RPMI8226 (cell line): ENCODE results near the gene ZDHHC17.
"Not testable (repeated sequence)": the region's sequence is repeated elsewhere in the genome, so short reads cannot be mapped to it uniquely, and the experiment has no call there.

Experiments used
- DNase-seq: peaks from one replicate; pipeline ENCODE4 v3.0.0-alpha.2; 2015

Gene ZDHHC17

GRCh38 chr12:76777765-76778216, 13.9 kb downstream of the ZDHHC17 start:
- DNase-seq, result peak; percentile 87

GRCh38 chr12:76778364-76778763, 14.4 kb downstream of the ZDHHC17 start:
- no peak for DNase-seq

- not testable (repeated sequence) for DNase-seq
These were observed 15.4 kb downstream of the ZDHHC17 start for GRCh38 chr12:76779310-76779709.

- no peak for DNase-seq
These were observed 17.4 kb downstream of the ZDHHC17 start for GRCh38 chr12:76781321-76781720.

GRCh38 chr12:76782526-76782925, 18.6 kb downstream of the ZDHHC17 start:
- peak; percentile 67 for DNase-seq

- DNase-seq, result no peak
These were observed 20.7 kb downstream of the ZDHHC17 start for GRCh38 chr12:76784600-76785051.

- no peak for DNase-seq
These were observed 21.5 kb downstream of the ZDHHC17 start for GRCh38 chr12:76785407-76785806.

- DNase-seq, result no peak
These were observed 23.1 kb downstream of the ZDHHC17 start for GRCh38 chr12:76786986-76787385.

- DNase-seq, result no peak
These were observed 23.8 kb downstream of the ZDHHC17 start for GRCh38 chr12:76787689-76788088.

- DNase-seq, result no peak
These were observed 25.6 kb downstream of the ZDHHC17 start for GRCh38 chr12:76789335-76790050.

- peak; percentile 25 for DNase-seq
These were observed 26.9 kb downstream of the ZDHHC17 start for GRCh38 chr12:76790564-76791552.

- DNase-seq, result no peak
These were observed 28.9 kb downstream of the ZDHHC17 start for GRCh38 chr12:76792828-76793227.

- DNase-seq, result no peak
These were observed 34.9 kb downstream of the ZDHHC17 start for GRCh38 chr12:76798864-76799263.

- no peak for DNase-seq
These were observed 35.4 kb downstream of the ZDHHC17 start for GRCh38 chr12:76799362-76799761.

- no peak for DNase-seq
These were observed 38.1 kb downstream of the ZDHHC17 start for GRCh38 chr12:76802060-76802459.

- DNase-seq, result no peak
These were observed 40.6 kb downstream of the ZDHHC17 start for GRCh38 chr12:76804435-76804976.

GRCh38 chr12:76810671-76811419, 46.9 kb downstream of the ZDHHC17 start:
- no peak for DNase-seq

GRCh38 chr12:76811976-76812375, 48.1 kb downstream of the ZDHHC17 start:
- no peak for DNase-seq

- DNase-seq, result no peak
These were observed 49.4 kb downstream of the ZDHHC17 start for GRCh38 chr12:76813265-76813664.

GRCh38 chr12:76813972-76814371, 50.1 kb downstream of the ZDHHC17 start:
- no peak for DNase-seq

- peak; percentile 14 for DNase-seq
These were observed 57.1 kb downstream of the ZDHHC17 start for GRCh38 chr12:76820888-76821482.

GRCh38 chr12:76830436-76830835, 66.5 kb downstream of the ZDHHC17 start:
- no peak for DNase-seq
